Stimulated activated CD8-positive, alpha-beta memory T cell treated with anti-CD3 and anti-CD28 coated beads, Interleukin-12 subunit alpha, Interleukin-12 subunit beta, amount 100 ng/mL, for 24 hours (primary cell): ENCODE results near the gene PSMD12.

ENCODE experiments used
- DNase-seq: peaks from one replicate; pipeline ENCODE4 v3.0.0-alpha.2; 2020; ENCODE audit errors: extremely low read depth

Gene PSMD12

DNA sequence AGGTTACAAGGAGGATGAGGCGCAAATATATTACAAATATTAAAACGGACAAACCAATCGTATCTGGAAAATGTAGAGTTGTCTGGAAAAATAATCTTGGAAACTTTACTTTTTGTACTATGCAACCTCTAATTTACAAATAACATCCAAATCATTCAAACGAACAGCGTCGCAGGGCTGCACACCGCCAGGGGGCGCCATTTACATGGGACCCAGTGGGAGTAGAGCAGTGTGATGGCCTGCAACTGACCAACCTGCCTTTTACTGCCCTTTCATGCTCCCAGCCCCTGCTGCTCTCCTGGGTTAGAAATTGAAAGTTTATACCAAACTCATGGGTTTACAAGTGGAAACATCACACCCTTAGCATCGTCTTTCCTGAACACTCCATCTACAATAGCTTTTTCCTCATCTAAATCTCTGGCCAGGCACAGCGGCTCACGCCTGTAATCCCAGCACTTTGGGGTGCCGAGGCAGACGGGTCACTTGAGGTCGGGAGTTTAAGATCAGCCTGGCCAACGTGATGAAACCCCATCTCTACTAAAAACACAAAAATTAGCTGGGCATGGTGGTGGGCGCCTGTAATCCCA lies 20.7 kb upstream of the PSMD12 start:
- no peak for DNase-seq

DNA sequence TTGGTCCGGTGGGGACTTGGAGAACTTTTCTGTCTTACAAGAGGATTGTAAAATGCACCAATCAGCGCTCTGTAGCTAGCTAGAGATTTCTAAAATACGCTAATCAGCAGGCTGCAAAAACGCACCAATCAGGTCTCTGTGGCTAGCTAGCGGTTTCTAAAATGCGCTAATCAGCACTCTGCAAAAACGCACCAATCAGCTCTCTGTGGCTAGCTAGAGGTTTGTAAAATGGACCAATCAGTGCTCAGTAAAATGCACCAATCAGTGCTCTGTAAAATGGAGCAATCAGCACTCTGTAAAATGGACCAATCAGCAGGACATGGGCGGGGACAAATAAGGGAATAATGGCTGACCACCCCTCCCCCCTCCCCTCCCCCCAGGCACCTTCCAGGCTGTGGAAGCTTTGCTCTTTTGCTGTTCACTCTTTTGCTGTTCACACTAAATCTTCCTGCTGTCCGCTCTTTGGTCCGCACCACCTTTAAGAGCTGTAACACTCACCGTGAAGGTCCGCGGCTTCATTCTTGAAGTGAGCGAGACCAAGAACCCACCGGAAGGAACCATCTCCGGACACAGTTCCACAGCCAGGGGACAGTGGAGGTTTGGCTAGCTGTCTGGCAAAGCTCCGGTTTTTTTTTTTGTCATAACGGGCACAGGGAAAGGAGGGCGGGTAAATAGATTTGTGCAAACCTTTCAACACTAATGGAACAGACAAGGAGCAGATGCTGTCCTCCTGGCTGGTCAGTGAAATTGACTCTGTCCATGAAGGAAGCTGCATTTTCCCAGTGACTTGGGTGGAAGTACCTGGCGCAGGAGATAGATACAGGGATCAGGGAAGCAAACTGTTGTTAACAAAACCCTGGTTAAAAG lies 19.0 kb upstream of the PSMD12 start:
- no peak for DNase-seq

DNA sequence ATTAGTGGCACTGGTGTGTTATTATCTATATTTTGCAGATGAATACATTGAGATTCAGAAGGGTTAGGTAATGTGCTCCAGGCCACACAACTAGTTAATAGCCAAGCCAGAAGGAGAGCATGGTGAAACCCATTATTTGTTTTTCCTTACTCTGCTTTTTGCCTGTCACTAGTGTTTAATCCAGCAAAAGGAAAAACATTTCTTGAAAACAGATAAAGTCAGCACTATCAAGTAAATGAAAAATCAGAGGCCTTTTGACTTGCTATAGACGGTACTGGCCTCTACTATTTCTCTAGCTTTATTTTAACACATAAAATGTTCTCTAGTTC lies 15.5 kb upstream of the PSMD12 start:
- DNase-seq = no peak

DNA sequence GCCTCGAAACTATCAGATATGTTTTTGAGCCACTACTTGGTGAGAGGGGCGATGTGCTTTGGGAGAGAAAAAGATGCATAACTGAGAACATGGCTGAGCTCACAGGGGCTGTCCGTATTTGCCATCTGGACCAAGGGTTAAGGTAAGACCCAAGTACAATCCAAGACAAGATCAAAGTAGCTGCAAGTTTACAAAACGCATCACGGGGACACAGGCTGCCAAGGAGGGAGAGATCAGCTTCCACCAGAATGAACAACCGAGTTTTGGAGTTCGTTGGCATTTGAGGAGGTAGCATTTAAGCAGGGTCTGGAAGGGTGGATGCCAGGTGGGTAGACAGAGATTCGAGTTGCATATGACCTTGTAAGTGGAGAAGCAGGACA lies 12.9 kb upstream of the PSMD12 start:
- no peak for DNase-seq

DNA sequence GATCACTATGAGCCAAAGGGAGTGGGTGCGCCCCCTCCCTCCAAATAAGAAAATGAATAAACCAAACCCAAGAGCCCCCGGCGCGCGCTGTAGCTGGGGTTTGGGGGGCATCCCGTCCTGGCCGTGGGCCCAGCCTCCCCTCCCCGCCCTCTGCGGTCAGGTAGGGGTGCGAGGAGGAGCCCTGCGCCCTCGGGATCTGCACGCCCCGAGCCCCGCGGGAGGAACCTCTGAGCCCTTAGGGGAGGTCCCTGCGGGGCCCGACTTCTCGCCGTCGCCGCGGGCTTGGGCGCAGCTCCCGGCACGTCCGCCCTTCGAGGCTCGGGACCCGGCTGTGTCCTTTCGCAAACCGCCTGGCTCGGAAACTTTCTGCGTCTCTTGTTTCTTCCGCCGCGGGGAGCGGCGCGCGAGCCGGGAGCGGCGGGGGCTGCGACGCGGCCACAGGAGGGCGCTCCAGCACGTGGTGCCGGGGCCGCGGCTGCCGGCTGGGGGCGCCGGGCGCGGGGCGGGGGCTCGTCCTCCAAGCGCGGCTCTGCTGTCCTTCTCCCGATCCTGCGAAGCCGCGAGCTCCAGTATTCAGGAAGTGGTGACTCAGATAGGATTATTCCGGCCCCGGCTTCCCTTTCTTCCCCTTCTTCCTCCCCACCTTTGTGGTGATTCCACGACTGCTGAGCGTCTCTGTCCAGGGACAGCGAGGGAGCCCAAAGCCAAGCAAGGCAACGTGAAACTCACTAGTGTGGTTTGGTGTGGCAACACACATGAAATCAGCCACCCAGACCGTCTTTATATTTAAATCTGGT lies 12.3 kb upstream of the PSMD12 start:
- no peak for DNase-seq

DNA sequence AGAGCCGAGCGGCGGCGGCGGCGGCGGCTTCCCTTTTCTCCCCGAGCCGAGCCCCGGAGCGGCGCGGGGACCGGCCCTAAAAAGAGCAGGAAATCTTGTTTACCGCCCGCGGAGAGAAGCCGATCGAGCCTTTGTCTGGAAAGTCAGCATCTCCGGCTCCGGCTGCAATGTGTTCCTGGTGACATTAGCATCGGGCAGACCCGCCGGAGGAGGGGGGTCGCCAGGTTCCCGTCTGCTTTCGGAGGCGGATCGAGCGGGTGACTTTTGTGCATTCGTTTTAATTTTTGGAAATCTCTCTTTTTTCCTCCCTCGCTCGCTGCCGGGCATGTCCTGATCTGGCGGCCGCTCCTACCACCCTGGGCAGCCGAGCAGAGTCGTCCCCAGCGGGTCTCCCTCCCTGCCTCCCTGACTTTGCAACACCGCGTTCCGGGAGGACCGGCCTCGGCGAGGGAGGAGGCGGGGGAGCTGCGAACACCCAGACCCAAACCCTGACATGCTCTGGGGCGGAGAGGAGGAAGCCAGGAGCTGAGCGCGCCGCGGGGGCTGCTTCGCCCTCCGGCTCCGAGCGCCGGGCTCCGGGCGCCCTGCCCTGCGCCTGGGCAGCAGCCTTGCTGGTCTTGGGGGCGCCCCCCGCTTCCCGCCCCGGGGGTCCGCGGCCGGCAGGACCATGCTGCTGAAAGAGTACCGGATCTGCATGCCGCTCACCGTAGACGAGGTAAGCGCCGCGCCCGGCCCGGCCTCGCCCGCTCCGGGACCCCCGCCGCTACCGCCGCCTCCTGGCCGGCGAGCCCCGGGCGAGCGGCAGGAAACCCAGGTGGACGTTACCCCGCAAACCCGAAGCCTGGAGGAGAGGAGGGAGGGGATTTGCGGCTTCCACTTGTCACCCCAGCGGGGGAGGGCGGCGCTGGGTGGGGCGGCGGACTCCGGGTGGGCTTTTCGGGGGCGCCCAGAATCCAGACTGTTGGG lies 11.4 kb upstream of the PSMD12 start:
- no peak for DNase-seq

DNA sequence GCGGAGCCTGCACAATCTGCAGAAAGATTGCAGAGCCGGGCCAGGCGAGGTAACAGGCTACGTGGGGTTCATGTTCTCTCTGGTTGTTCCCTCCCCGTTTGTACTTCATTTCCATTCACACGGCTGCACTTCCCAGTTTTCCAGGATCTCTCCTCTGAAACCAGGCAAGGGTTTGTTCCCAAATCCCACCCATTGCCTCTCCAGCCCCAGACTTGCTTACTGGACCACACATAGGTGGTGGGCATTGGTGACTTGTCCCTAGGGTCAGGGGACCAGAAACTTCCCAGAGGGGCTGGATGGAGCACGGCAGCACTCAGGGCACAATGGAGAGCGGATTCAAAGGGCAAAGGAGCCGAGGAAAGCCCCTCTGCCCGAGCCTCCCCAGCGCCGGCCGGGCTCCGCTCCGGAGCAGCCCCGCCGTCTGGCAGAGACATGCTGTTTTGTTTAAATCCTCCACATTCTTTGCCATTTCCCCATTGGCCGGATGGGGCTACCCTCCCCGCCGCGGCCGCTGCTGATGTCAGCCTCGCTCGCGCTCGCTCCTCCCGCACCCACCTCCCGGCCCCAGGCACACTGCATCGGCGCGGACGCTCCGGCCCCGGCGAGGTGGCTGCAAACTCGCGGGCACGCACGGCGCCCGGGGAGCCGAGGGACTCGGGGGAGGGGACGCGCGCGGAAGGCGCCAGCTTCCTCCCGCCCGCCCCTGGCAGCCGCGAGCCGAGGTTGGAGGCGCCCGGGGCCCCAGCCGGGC lies 10.5 kb upstream of the PSMD12 start, which contains the start of gene PITPNC1:
Gene PITPNC1 (plus strand): TSS at position 545 of the 751 bp plus-strand sequence.
- peak; percentile 62 for DNase-seq

DNA sequence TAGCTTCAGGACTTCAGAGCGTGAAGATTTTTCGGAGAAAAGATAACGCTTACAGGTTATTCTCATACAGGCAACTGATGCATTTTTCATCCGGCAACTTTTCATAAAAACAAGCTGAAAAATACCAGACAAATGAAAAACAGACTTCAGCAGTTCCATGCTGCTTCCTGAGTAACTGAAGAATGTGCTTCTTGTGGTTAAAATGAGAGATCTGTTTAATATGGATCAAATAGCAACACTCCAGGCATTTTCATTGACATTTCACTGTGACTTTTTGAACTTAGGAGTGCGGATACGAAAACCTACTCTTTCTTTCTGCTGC lies 10.0 kb upstream of the PSMD12 start:
- DNase-seq = no peak

DNA sequence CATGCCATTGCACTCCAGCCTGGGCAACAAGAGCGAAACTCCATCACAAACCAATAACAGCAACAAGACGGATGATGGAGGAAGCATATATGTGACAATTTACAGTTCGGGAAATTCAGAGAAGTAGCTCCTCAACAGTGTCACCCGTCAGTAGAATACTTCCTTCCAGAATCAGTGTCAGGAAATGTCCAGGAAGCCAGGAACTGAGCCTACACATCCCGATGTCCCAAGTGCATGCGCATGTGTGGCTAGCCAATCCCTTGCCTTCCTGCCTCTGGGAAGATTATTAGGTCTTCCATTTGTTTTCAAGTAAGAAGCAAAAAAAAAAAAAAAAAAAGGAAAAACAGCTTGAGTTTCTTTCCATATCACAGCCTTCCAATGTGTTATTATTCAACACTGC lies 9.3 kb upstream of the PSMD12 start:
- no peak for DNase-seq

DNA sequence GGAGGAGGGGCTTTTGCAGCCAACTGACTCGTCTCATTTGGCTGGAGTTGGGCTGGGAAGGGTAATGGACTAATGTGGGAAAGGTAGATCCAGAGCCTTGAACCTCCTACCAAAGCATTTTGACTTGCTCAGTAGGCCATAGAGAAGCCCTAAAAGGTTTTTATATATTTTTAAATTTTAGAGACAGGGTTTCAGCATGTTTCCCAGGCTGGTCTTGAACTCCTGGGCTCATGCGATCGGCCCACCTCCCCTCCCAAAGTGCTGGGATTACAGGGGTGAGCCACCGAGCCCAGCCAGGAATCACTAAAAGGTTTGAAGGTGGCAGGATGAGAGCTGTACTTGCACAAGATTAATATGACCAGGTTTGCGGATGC lies 8.7 kb upstream of the PSMD12 start:
- no peak for DNase-seq

DNA sequence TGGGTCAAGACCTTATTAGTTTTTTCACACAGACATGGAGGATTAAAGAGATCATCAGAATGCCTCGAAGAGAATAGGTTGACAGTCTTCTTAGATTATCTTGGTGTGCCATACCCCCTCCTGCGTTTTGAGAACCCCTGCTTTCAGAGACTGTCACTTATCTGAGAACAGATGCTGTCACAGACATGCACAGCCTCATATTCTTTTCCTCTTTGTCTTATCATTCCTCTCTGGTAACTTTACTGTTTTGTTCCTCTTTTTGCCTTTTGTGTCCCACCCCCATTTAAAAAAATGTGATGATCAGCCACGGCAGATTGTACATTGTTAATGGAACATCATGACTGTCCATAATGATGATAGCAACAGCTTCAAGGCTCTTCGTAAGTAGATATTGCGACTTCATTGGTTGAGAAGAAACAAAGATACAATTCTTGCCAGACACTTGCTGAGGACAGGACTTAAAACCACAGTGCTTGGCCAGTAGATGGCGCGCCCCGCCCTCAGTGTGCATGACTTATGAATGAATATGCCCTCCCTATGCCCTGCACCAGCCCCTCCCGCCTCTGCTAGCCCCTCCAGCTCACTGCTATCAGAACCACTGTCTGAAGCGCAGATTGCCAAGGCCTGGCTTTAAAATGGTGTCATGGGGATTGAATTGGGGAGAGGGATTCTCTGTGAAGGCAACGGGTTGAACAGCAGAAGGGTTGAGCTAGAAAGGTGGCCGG lies 8.1 kb upstream of the PSMD12 start:
- DNase-seq = peak; percentile 74

DNA sequence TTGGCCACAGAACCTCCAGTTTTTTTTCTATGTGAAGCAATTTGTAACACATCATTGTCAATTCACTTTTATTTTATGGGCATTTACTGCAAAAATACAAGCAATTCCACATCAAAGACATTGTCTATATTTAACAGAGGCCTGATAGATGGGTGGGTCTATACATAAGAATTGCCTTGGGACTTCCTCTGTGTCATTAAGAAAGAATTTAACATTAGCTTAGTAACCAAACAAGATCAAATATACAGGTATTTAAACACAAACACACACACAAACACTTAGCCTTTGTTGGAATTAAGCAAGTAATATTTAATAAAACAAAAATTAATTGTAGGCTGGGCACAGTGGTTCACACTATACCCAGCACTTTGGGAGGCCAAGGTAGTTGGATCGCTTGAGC lies 6.4 kb upstream of the PSMD12 start:
- DNase-seq = no peak

DNA sequence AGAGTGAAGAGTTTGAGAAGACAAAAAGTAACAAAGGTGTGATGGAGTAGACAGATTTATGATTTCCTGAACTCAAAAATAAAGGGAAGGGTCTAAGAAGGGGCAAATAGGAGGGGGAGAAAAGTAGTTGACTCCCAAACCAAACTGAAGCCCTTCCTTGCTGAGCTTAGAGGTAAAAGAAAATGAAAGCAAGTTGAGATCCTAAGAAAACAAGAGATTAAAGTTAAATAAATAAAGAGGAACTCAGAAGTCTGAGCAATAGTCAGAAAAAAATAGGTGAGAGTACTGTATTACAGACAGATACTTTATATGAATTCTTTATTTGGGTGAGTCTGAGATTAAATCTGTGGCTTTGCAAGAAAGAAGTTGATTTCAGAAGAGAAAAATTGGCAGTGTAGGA lies 3.3 kb upstream of the PSMD12 start:
- DNase-seq = no peak

DNA sequence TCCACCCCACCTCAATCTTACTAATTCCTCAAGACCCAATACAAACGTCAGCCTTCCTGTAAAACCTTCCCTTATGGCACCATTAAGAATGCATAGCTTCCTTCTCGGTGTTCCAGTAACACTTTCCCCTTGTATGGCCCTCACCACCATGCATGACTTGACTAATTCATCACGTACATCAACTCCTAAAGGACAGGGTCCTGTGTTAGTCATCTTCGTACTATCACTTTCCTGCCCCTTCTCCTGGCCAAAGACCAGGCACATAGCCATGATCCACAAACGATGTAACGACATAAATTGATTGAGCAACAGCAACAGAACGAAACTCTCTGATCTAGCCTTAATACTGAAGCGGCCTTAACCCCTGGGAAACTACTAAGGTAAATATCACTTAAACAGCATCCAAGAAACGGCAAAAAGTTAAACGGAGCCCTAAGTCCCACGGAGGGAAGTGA lies 612 bp downstream of the PSMD12 start:
- DNase-seq = no peak

DNA sequence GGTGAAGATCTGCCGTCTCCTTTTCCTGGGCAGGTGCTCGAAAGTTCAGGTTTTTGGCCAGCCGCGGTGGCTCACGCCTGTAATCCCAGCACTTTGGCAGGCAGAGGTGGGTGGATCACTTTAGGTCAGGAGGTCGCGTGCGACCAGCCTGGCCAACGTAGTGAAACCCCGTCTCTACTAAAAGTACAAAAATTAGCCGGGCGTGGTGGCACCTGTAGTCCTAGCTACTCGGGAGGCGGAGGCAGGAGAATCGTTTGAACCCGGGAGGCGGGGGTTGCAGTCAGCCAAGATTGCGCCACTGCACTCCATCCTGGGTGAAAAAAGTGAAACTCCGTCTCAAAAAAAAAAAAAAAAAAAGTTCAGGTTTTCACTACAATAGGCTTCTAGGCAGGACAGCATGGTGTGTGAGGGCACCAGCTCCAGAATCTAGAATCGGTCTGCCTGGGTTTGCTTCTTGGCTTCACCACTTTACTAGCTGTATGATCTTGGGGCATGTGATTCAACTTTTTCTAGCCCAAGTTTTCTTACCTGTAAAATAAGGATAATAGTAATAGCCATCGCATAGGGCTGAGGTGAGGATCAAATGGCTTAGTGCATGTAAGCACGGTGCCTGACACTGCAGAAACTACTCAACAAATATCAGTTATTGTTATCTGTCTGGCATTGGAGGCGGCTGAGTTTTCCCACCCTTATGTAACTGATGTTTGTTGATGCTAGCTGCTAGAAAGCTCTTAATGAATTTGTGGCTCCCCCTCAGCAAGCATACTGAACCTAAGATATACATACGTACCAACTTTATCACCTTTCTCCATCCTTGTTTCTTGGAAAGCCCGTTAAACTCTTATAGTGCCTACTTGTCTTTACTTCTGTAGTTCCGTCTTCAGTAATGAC lies 1.3 kb downstream of the PSMD12 start:
- no peak for DNase-seq

DNA sequence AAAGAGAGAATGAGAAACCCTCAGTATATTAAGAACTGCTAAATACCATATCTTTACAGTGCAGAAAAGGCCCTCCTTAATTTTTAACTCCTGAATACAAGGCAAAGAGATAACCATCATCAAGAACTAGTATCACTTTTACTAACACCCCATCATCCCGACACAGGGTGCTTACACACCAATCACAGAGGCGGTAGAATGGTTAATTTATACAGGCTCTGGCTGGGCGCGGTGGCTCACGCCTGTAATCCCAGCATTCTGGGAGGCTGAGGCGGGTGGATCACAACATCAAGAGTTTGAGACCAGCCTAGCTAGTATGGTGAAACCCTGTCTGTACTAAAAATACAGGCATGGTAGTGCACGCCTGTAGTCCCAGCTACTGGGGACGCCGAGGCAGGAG lies 4.2 kb downstream of the PSMD12 start:
- no peak for DNase-seq

DNA sequence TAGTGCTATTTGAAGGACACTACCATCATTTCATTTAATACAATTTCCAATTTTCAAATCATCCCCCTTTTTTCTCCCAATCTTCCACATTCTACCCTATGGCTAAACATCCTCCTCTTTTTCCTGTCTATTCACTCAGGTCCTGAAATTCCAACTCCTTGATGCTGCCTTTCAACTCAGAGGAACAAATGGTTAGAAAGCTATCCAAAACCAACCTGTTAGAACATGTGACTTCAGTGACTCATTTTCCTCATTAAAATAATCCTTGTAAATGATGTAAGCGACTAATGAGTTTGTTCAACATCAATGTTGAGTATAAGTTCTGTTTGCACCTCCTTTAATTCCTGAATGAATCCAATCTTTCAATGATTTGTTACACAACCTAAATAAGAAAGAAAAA lies 5.5 kb downstream of the PSMD12 start:
- no peak for DNase-seq

DNA sequence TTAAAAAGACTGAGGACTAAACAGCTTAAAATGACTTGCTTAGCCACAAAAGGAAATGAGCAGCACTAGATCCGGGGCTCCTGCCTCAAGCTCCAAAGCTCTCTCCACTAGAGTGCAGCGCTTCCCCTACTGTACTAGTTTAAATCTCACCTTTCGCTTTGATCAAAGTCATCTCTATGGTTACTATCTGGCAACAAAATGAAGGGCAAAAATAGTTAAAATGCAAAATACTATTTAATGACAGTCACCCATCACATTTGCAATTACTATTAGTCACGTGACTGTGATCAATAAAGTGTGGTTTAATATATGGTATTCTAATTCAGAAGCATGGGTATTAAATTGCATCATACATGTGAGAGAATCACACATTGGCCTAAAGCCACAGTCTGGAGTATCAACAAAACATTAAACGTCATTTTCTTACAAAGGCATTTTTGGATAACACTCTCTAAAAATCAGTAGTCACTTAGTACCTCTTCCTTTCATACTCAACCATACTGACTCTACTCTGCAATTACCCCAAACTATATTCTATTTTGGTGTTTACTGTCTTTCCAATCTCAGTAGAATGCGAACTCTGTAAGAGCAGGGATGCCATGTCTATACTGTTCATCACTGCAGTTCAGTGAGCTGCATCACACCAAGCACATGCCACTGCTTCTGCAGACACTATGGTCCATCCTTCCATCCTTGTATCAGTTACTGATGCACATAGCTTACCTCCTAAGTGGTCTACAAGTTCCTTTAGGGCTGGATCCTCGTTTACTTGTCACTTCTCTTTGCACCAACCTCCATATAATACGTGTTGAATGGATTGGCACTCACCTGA lies 6.2 kb downstream of the PSMD12 start:
- DNase-seq = no peak
